Suppressor macrophage treated with lipopolysaccharide for 4 hours (primary cell): ENCODE measurements around the gene GABRG2.
A peak's percentile ranks its signal among the peaks of the same experiment; 100 is the strongest.

Source experiments
- DNase-seq: peaks from one replicate; pipeline ENCODE4 v3.0.0-alpha.2; 2020

GABRG2 gene

DNA sequence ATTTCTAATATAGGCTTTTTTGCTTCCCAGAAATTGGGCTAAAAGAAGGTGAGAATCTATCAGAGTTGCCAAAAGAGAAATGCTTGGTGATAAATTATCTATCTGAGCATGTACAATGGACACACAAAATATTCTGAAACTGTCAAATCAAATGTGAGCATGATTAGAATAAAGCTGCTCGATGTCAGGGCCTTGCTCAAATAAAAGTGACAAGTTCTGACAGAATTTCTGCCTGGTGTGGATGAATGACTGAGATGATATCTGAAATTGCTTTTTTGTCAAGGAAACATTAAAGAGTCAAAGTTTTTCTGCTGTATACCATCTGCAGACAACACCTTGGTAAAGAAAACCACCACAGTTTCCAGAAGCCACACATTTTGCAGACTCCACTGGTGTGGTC is 128.8 kb downstream of the GABRG2 start:
- no peak for DNase-seq

DNA sequence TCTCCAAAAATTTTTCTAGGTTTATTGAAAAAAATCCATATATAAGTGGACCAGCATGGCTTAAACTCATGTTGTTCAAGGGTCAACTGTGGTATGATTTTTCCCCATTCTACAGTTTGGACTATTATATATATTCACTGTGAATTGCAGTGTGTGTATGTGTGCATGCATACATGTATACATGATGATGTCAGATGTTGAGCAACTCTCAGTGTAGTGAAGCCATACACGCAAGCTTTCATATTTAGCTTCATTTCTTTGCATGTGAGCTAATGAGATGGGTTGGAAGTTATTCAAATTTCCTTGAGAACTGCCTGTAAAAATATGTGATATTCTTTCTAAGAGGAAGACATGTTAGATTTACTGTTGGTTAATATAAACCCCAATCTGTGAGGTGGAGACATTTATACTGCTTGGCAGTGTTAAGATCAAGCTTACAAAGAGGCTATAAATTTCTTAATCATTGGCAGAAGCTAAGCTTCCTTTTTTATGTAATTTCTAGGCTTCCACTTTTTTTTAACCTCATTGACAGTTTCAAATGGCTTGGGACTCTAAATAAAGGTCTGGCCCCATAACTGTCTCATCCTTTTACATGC is 134.8 kb downstream of the GABRG2 start:
- DNase-seq, result peak; percentile 33
